Lower leg skin (tissue), 3 donors: ENCODE results near the gene FBLN2.

Experiments used
- POLR2A ChIP-seq, 2 donors: fragments of 450-650 bp; IDR thresholded peaks; one replicate each; pipeline ENCODE4 v1.6.1; 2016 to 2017; ENCODE audit warnings: antibody characterized with exemption in 2 of 2, mild to moderate bottlenecking in 1 of 2, moderate library complexity in 1 of 2
- TF ChIP-seq, protein P1 (sequence below), 3 donors: fragments of 450-650 bp; IDR thresholded peaks; one replicate each; pipeline ENCODE4 v1.5.1; 2016; ENCODE audit warnings: antibody characterized with exemption in 3 of 3, mild to moderate bottlenecking in 3 of 3, moderate library complexity in 2 of 3

DNA sequence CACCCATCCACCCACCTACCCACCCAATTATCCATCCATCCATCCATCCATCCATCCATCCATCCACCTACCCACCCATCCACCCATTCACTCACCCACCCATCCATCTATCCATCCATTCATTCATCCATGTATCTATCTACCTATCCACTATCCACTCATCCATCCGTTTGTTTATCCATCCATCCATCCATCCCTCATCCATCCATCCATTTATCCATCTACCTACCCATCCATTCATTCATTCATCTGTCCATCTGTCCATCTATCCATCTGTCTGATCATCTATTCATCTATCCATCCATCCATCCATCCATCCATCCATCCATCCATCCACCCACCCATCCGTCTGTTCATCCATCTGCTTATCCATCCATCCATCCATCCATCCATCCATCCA lies 65.7 kb downstream of the FBLN2 start:
- TF ChIP-seq, protein P1, sequence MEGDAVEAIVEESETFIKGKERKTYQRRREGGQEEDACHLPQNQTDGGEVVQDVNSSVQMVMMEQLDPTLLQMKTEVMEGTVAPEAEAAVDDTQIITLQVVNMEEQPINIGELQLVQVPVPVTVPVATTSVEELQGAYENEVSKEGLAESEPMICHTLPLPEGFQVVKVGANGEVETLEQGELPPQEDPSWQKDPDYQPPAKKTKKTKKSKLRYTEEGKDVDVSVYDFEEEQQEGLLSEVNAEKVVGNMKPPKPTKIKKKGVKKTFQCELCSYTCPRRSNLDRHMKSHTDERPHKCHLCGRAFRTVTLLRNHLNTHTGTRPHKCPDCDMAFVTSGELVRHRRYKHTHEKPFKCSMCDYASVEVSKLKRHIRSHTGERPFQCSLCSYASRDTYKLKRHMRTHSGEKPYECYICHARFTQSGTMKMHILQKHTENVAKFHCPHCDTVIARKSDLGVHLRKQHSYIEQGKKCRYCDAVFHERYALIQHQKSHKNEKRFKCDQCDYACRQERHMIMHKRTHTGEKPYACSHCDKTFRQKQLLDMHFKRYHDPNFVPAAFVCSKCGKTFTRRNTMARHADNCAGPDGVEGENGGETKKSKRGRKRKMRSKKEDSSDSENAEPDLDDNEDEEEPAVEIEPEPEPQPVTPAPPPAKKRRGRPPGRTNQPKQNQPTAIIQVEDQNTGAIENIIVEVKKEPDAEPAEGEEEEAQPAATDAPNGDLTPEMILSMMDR (IDR thresholded peaks at IDR 0.05): no peak
- TF ChIP-seq POLR2A (IDR thresholded peaks at IDR 0.05): no peak
